Measurements from ENCODE around the gene TGDS. TPM values are rescaled to one million over a fixed set of nuclear protein-coding genes. Genes with fewer than 3 reads are reported as not detected.

The TGDS gene
- total and polyA plus RNA-seq, 2 experiments from 2014 or later, result 14.2 to 18.3 TPM

- no peak for TF ChIP-seq EZH2phosphoT487 (IDR thresholded peaks at IDR 0.05; ENCODE audit: insufficient read depth, low read depth)
- no peak for TF ChIP-seq EZH2 (IDR thresholded peaks at IDR 0.05; ENCODE audit: insufficient read depth, poor library complexity, severe bottlenecking)
- H3F3A ChIP-seq (ENCODE audit: insufficient read depth), result no peaks in the 10 kb centered on the region
- no peak overlapping the region for H3K27ac ChIP-seq
- H2AFZ ChIP-seq, result no peak overlapping the region
- H4K20me1 ChIP-seq (ENCODE audit: insufficient read depth), result no peaks in the 10 kb centered on the region
- no peak for DNase-seq
- no peak overlapping the region for H3K4me3 ChIP-seq
- no peaks in the 10 kb centered on the region for H3K4me1 ChIP-seq (ENCODE audit: insufficient read depth)
- peaks cover 31% of the 10 kb centered on the region for H3K79me2 ChIP-seq (ENCODE audit: insufficient read depth)
- H3K27me3 ChIP-seq (replicated peaks; ENCODE audit: insufficient read depth), result no peaks in the 10 kb centered on the region
- no peaks in the 10 kb centered on the region for H3K9me3 ChIP-seq (ENCODE audit: low read depth)
- H3K9me2 ChIP-seq (ENCODE audit: insufficient read depth), result no peaks in the 10 kb centered on the region; the same call in 1 of the 2 replicates
- in situ Hi-C loops (cut with MboI), result no loop called here
- no peak overlapping the region for H3K9ac ChIP-seq
- WGBS, 2 experiments (ENCODE audit: low coverage in 1 of 2, low lambda C conversion rate in 2 of 2, missing lambda C conversion rate in 2 of 2), result 100% methylated on average over 1 of the region's 1 CpG
- H3K36me3 ChIP-seq (ENCODE audit: low read depth), result peaks cover 70% of the 10 kb centered on the region
- H3K4me2 ChIP-seq (ENCODE audit: unreplicated experiment), result no peak overlapping the region
These were observed 12.0 kb downstream of the TGDS start for GRCh38 chr13:94583926-94584325.

- in situ Hi-C loops (cut with MboI), result no loop called here
- H3K79me2 ChIP-seq (ENCODE audit: insufficient read depth), result no peaks in the 10 kb centered on the region
- H3K9me2 ChIP-seq (ENCODE audit: insufficient read depth), result no peaks in the 10 kb centered on the region; the same call in 1 of the 2 replicates
- H3K27me3 ChIP-seq (replicated peaks; ENCODE audit: insufficient read depth), result no peaks in the 10 kb centered on the region
- H3K27ac ChIP-seq, result no peak overlapping the region
- no peak overlapping the region for H3K4me3 ChIP-seq
- H3K4me1 ChIP-seq (ENCODE audit: insufficient read depth), result no peaks in the 10 kb centered on the region
- no peaks in the 10 kb centered on the region for H3F3A ChIP-seq (ENCODE audit: insufficient read depth)
- no peak for DNase-seq
- TF ChIP-seq EZH2 (IDR thresholded peaks at IDR 0.05; ENCODE audit: insufficient read depth, poor library complexity, severe bottlenecking), result no peak
- no peak for TF ChIP-seq EZH2phosphoT487 (IDR thresholded peaks at IDR 0.05; ENCODE audit: insufficient read depth, low read depth)
- H2AFZ ChIP-seq, result no peak overlapping the region
- H3K36me3 ChIP-seq (ENCODE audit: low read depth), result peaks cover 81% of the 10 kb centered on the region
- H4K20me1 ChIP-seq (ENCODE audit: insufficient read depth), result no peaks in the 10 kb centered on the region
- 50 to 57% methylated on average over 1 of the region's 1 CpG for WGBS, 2 experiments (ENCODE audit: low coverage in 1 of 2, low lambda C conversion rate in 2 of 2, missing lambda C conversion rate in 2 of 2)
- no peaks in the 10 kb centered on the region for H3K9me3 ChIP-seq (ENCODE audit: low read depth)
- H3K9ac ChIP-seq, result no peak overlapping the region
- no peak overlapping the region for H3K4me2 ChIP-seq (ENCODE audit: unreplicated experiment)
These were observed 16.9 kb downstream of the TGDS start for GRCh38 chr13:94579063-94579462.

- DNase-seq, result no peak
- no peak overlapping the region for H3K9ac ChIP-seq
- no peak overlapping the region for H3K4me2 ChIP-seq (ENCODE audit: unreplicated experiment)
- no peaks in the 10 kb centered on the region for H4K20me1 ChIP-seq (ENCODE audit: insufficient read depth)
- WGBS, 2 experiments (ENCODE audit: low coverage in 1 of 2, low lambda C conversion rate in 2 of 2, missing lambda C conversion rate in 2 of 2), result 74 to 90% methylated on average over 3 of the region's 3 CpGs
- in situ Hi-C loops (cut with MboI), result no loop called here
- peaks cover 26% of the 10 kb centered on the region for H3K36me3 ChIP-seq (ENCODE audit: low read depth)
- H3K27ac ChIP-seq, result no peak overlapping the region
- H3K9me2 ChIP-seq (ENCODE audit: insufficient read depth), result no peaks in the 10 kb centered on the region
- H2AFZ ChIP-seq, result no peak overlapping the region
- H3F3A ChIP-seq (ENCODE audit: insufficient read depth), result no peaks in the 10 kb centered on the region
- H3K4me3 ChIP-seq, result no peak overlapping the region
- TF ChIP-seq EZH2phosphoT487 (IDR thresholded peaks at IDR 0.05; ENCODE audit: insufficient read depth, low read depth) (no peak), EZH2 (IDR thresholded peaks at IDR 0.05; ENCODE audit: insufficient read depth, poor library complexity, severe bottlenecking) (no peak)
- no peaks in the 10 kb centered on the region for H3K27me3 ChIP-seq (replicated peaks; ENCODE audit: insufficient read depth)
- no peaks in the 10 kb centered on the region for H3K4me1 ChIP-seq (ENCODE audit: insufficient read depth)
- no peaks in the 10 kb centered on the region for H3K9me3 ChIP-seq (ENCODE audit: low read depth)
- H3K79me2 ChIP-seq (ENCODE audit: insufficient read depth), result no peaks in the 10 kb centered on the region
These were observed 26.3 kb downstream of the TGDS start for GRCh38 chr13:94569615-94570014.

- 100% methylated on average over 1 of the region's 1 CpG for WGBS, 2 experiments (ENCODE audit: low coverage in 1 of 2, low lambda C conversion rate in 2 of 2, missing lambda C conversion rate in 2 of 2)
- no peaks in the 10 kb centered on the region for H4K20me1 ChIP-seq (ENCODE audit: insufficient read depth)
- peaks cover 16% of the 10 kb centered on the region; the same call in 1 of the 2 replicates for H3K36me3 ChIP-seq (ENCODE audit: low read depth)
- no peak for DNase-seq
- no peaks in the 10 kb centered on the region for H3K9me3 ChIP-seq (ENCODE audit: low read depth)
- no peak overlapping the region for H3K9ac ChIP-seq
- in situ Hi-C loops (cut with MboI), result no loop called here
- no peaks in the 10 kb centered on the region for H3K79me2 ChIP-seq (ENCODE audit: insufficient read depth)
- TF ChIP-seq EZH2 (IDR thresholded peaks at IDR 0.05; ENCODE audit: insufficient read depth, poor library complexity, severe bottlenecking), result no peak
- no peak for TF ChIP-seq EZH2phosphoT487 (IDR thresholded peaks at IDR 0.05; ENCODE audit: insufficient read depth, low read depth)
- no peaks in the 10 kb centered on the region for H3K4me1 ChIP-seq (ENCODE audit: insufficient read depth)
- no peaks in the 10 kb centered on the region for H3F3A ChIP-seq (ENCODE audit: insufficient read depth)
- no peak overlapping the region for H2AFZ ChIP-seq
- no peak overlapping the region for H3K27ac ChIP-seq
- no peaks in the 10 kb centered on the region for H3K27me3 ChIP-seq (replicated peaks; ENCODE audit: insufficient read depth)
- no peak overlapping the region for H3K4me2 ChIP-seq (ENCODE audit: unreplicated experiment)
- no peaks in the 10 kb centered on the region for H3K9me2 ChIP-seq (ENCODE audit: insufficient read depth)
- H3K4me3 ChIP-seq, result no peak overlapping the region
These were observed 27.5 kb downstream of the TGDS start for GRCh38 chr13:94568443-94568842.

GRCh38 chr13:94567581-94567980, 28.4 kb downstream of the TGDS start:
- H3K9me3 ChIP-seq (ENCODE audit: low read depth), result no peaks in the 10 kb centered on the region
- H3K36me3 ChIP-seq (ENCODE audit: low read depth), result peaks cover 9% of the 10 kb centered on the region; the same call in 1 of the 2 replicates
- H3K4me2 ChIP-seq (ENCODE audit: unreplicated experiment), result no peak overlapping the region
- no peaks in the 10 kb centered on the region for H3K4me1 ChIP-seq (ENCODE audit: insufficient read depth)
- H2AFZ ChIP-seq, result no peak overlapping the region
- no peaks in the 10 kb centered on the region for H4K20me1 ChIP-seq (ENCODE audit: insufficient read depth)
- no peak overlapping the region for H3K4me3 ChIP-seq
- no peak for TF ChIP-seq EZH2 (IDR thresholded peaks at IDR 0.05; ENCODE audit: insufficient read depth, poor library complexity, severe bottlenecking)
- TF ChIP-seq EZH2phosphoT487 (IDR thresholded peaks at IDR 0.05; ENCODE audit: insufficient read depth, low read depth), result no peak
- H3F3A ChIP-seq (ENCODE audit: insufficient read depth), result no peaks in the 10 kb centered on the region
- no peaks in the 10 kb centered on the region for H3K9me2 ChIP-seq (ENCODE audit: insufficient read depth)
- H3K27ac ChIP-seq, result no peak overlapping the region
- no peak overlapping the region for H3K9ac ChIP-seq
- no peaks in the 10 kb centered on the region for H3K27me3 ChIP-seq (replicated peaks; ENCODE audit: insufficient read depth)
- DNase-seq, result no peak
- WGBS, 2 experiments (ENCODE audit: low coverage in 1 of 2, low lambda C conversion rate in 2 of 2, missing lambda C conversion rate in 2 of 2), result 96 to 97% methylated on average over 3 of the region's 3 CpGs
- H3K79me2 ChIP-seq (ENCODE audit: insufficient read depth), result no peaks in the 10 kb centered on the region
- in situ Hi-C loops (cut with MboI), result no loop called here

Data from GM23248 (cell line).